Panc1 (cell line): ENCODE results near the gene PARD3.

Experiments used
- CTCF ChIP-seq: fragments of 450-650 bp; IDR thresholded peaks from 2 replicates; pipeline ENCODE4 v1.5.1; 2017; ENCODE audit warnings: mild to moderate bottlenecking
- POLR2AphosphoS5 ChIP-seq: IDR thresholded peaks from 2 replicates; pipeline ENCODE4 v1.6.1; 2012; ENCODE audit warnings: mild to moderate bottlenecking, low read depth, low read length, moderate library complexity
- REST ChIP-seq, 2 experiments: IDR thresholded peaks; 2 replicates each; pipeline ENCODE4 v1.6.1; 2011 to 2012; ENCODE audit warnings: low read depth in 2 of 2, control low read depth in 1 of 2, low read length in 1 of 2, mild to moderate bottlenecking in 1 of 2, moderate library complexity in 1 of 2; ENCODE audit not compliant: insufficient read depth in 1 of 2
- SIN3A ChIP-seq: IDR thresholded peaks from 2 replicates; pipeline ENCODE4 v1.6.1; 2012; ENCODE audit warnings: low read depth, mild to moderate bottlenecking, low read length, moderate library complexity, borderline replicate concordance; ENCODE audit not compliant: insufficient read depth

DNA sequence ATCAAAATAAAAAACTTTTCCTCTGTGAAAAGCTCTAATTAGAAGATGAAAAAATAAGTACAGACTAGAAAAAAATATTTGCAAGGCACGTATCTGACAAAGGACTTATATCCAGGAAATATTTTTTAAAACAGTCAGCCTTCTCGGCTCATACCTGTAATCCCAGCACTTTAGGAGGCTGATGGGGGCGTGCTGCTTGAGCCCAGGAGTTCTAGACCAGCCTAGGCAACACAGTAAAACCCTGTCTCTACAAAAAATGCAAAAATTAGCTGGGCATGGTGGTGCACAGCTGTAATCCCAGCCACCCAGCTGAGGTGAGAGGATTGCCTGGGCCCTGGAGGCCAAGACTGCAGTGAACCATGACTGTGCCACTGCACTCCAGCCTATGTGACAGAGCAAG, 542.8 kb downstream of the PARD3 start:
- TF ChIP-seq CTCF (no peak), SIN3A (no peak), POLR2AphosphoS5 (no peak), REST (IDR thresholded peaks at IDR 0.05; ENCODE audit: insufficient read depth in 1 of 2, low read depth in 2 of 2, low read length in 1 of 2) (no peak)
